HCT116 (cell line): ENCODE results near the gene MTUS2. TPM values are rescaled to one million over a fixed set of nuclear protein-coding genes. Genes with fewer than 3 reads are reported as not detected.

Source experiments
- ATAC-seq: fragments of 200-7000 bp; cut with Tn5 transposase; 2 replicates; pipeline ENCODE4 v1.9.1; 2020; ENCODE audit warnings: mild to moderate bottlenecking, moderate library complexity
- BruUV-seq: library from RNA; stranded (reverse); fragments of 400-500 nt; replicated peaks from 2 replicates; lab custom pipeline; 2021; lab: Mats Ljungman, UMichigan
- CTCF ChIA-PET: fragments of 300-600 bp; sonication (Branson Sonifier 250); formaldehyde crosslinking; loops from one replicate; lab custom pipeline; 2021; ENCODE audit warnings: antibody characterized with exemption; lab: Charles Lee
- POLR2A ChIA-PET: fragments of 300-600, 350-600 bp; sonication (Branson Sonifier 250); formaldehyde crosslinking; loops from one replicate; lab custom pipeline; 2021; ENCODE audit warnings: antibody characterized with exemption; lab: Charles Lee
- RAD21 ChIA-PET, 2 experiments: fragments of 300-600 bp; sonication (Branson Sonifier 250); formaldehyde crosslinking; loops; one replicate each; lab custom pipeline; 2023; ENCODE audit warnings: low total read pairs in 2 of 2; ENCODE audit not compliant: uncharacterized antibody in 2 of 2, unreplicated experiment in 2 of 2, low non-redundant PET in 1 of 2; lab: Charles Lee
- DNase-seq: peaks from one replicate; pipeline ENCODE4 v3.0.0-alpha.2; 2010; ENCODE audit warnings: low read depth, low spot score
- H2AFZ ChIP-seq: fragments of 200-600 bp; shearing (Covaris generic), sonication (generic); 2 replicates; pipeline ENCODE4 v1.6.1; 2017; ENCODE audit warnings: low read depth, mixed run types, mixed read lengths, antibody characterized with exemption, low read length; ENCODE audit not compliant: poor library complexity, severe bottlenecking
- H3K27ac ChIP-seq: 2 replicates; pipeline ENCODE4 v1.5.1; 2012; ENCODE audit warnings: low read depth, low read length
- H3K27me3 ChIP-seq: fragments of 200-600 bp; sonication (generic); 2 replicates; pipeline ENCODE4 v1.6.1; 2016; ENCODE audit warnings: mixed run types, low read length, mixed read lengths; ENCODE audit not compliant: insufficient read depth
- H3K36me3 ChIP-seq, 2 experiments: fragments of 200-500 bp in 1 of 2; fragments of 200-600 bp in 1 of 2; sonication (Bioruptor generic) in 1 of 2; sonication (generic) in 1 of 2; 2 replicates each; pipeline versions ENCODE4 v1.5.1 to v1.6.1; 2014 to 2016; ENCODE audit warnings: low read length in 2 of 2, inconsistent platforms in 1 of 2, mixed read lengths in 1 of 2, mixed run types in 1 of 2; ENCODE audit not compliant: insufficient read depth in 2 of 2, control insufficient read depth in 1 of 2
- H3K4me1 ChIP-seq, 2 experiments: fragments of 200-600 bp in 1 of 2; sonication (generic) in 1 of 2; 2 replicates each; pipeline versions ENCODE4 v1.5.1 to v1.6.1; 2012 to 2017; ENCODE audit warnings: low read length in 2 of 2, inconsistent platforms in 1 of 2, mild to moderate bottlenecking in 1 of 2, mixed read lengths in 1 of 2, mixed run types in 1 of 2, moderate library complexity in 1 of 2; ENCODE audit not compliant: insufficient read depth in 2 of 2, control insufficient read depth in 1 of 2
- H3K4me2 ChIP-seq: fragments of 200-600 bp; sonication (generic); 2 replicates; pipeline ENCODE4 v1.6.1; 2017; ENCODE audit warnings: mixed run types, low read length, mixed read lengths
- H3K4me3 ChIP-seq, 2 experiments: fragments of 200-600 bp in 1 of 2; sonication (generic) in 1 of 2; replicated peaks in 1 of 2; 2 replicates each; pipeline ENCODE4 v1.5.1; 2011 to 2016; ENCODE audit warnings: low read length in 2 of 2, control low read depth in 1 of 2, low read depth in 1 of 2, mild to moderate bottlenecking in 1 of 2, mixed read lengths in 1 of 2, mixed run types in 1 of 2
- H3K79me2 ChIP-seq: fragments of 200-600 bp; sonication (generic); 2 replicates; pipeline ENCODE4 v1.6.1; 2017; ENCODE audit warnings: mild to moderate bottlenecking, mixed run types, low read length, moderate library complexity, mixed read lengths; ENCODE audit not compliant: insufficient read depth
- H3K9ac ChIP-seq: fragments of 200-600 bp; sonication (generic); 2 replicates; pipeline ENCODE4 v1.6.1; 2016; ENCODE audit warnings: low read length, mixed read lengths
- H3K9me2 ChIP-seq: fragments of 200-600 bp; sonication (generic), shearing (Covaris generic); 2 replicates; pipeline ENCODE4 v1.6.1; 2017; ENCODE audit warnings: mixed run types, mild to moderate bottlenecking, moderate library complexity; ENCODE audit not compliant: insufficient read depth
- H3K9me3 ChIP-seq, 2 experiments: fragments of 200-500 bp in 1 of 2; fragments of 200-600 bp in 1 of 2; sonication (Bioruptor generic) in 1 of 2; sonication (generic) in 1 of 2; 2 replicates each; pipeline ENCODE4 v1.6.1; 2014 to 2017; ENCODE audit warnings: low read length in 2 of 2, mixed read lengths in 2 of 2, inconsistent platforms in 1 of 2, low read depth in 1 of 2, mild to moderate bottlenecking in 1 of 2, mixed run types in 1 of 2, moderate library complexity in 1 of 2; ENCODE audit not compliant: control insufficient read depth in 1 of 2, insufficient read depth in 1 of 2
- H4K20me1 ChIP-seq: fragments of 200-600 bp; sonication (generic), shearing (Covaris generic); 2 replicates; pipeline ENCODE4 v1.6.1; 2017; ENCODE audit warnings: mixed run types, mild to moderate bottlenecking, moderate library complexity; ENCODE audit not compliant: insufficient read depth
- CBX3 ChIP-seq: IDR thresholded peaks from 2 replicates; pipeline ENCODE4 v1.6.1; 2012; ENCODE audit warnings: low read depth
- ELF1 ChIP-seq: IDR thresholded peaks from 2 replicates; pipeline ENCODE4 v1.6.1; 2012; ENCODE audit warnings: low read depth, borderline replicate concordance
- EZH2phosphoT487 ChIP-seq: fragments of 200-600 bp; IDR thresholded peaks from 2 replicates; pipeline ENCODE4 v1.6.1; 2018; ENCODE audit warnings: antibody characterized with exemption, borderline replicate concordance
- JUND ChIP-seq: IDR thresholded peaks from 2 replicates; pipeline ENCODE4 v1.6.1; 2012
- POLR2A ChIP-seq: IDR thresholded peaks from 2 replicates; pipeline ENCODE4 v1.7.0; 2011; ENCODE audit warnings: borderline replicate concordance; ENCODE audit not compliant: insufficient read depth, insufficient read length; ENCODE audit errors: extremely low read depth
- POLR2AphosphoS5 ChIP-seq: IDR thresholded peaks from 2 replicates; pipeline ENCODE4 v1.6.1; 2011; ENCODE audit warnings: mild to moderate bottlenecking, low read depth, low read length, moderate library complexity
- RAD21 ChIP-seq: IDR thresholded peaks from 2 replicates; pipeline ENCODE4 v1.6.1; 2012; ENCODE audit warnings: low read depth, mild to moderate bottlenecking
- SIN3A ChIP-seq: IDR thresholded peaks from 2 replicates; pipeline ENCODE4 v1.6.1; 2012; ENCODE audit warnings: low read depth
- SP1 ChIP-seq: IDR thresholded peaks from 2 replicates; pipeline ENCODE4 v1.6.1; 2012; ENCODE audit warnings: low read depth
- SRF ChIP-seq: IDR thresholded peaks from 2 replicates; pipeline ENCODE4 v1.6.1; 2012; ENCODE audit warnings: low read depth
- YY1 ChIP-seq: IDR thresholded peaks from 2 replicates; pipeline ENCODE4 v1.6.1; 2011; ENCODE audit warnings: low read length, low read depth, moderate library complexity, mild to moderate bottlenecking; ENCODE audit not compliant: insufficient replicate concordance; ENCODE audit errors: extremely low read depth
- ZFX ChIP-seq: fragments of 450-650 bp; IDR thresholded peaks from 2 replicates; pipeline ENCODE4 v1.6.1; 2017
- ZNF274 ChIP-seq: fragments of 200-500 bp; sonication (Bioruptor generic); IDR thresholded peaks from 2 replicates; pipeline ENCODE4 v1.6.1; 2014; ENCODE audit warnings: mild to moderate bottlenecking, low read depth, low read length, inconsistent platforms
- intact Hi-C: fragments of 100-400 bp; cut with micrococcal nuclease; formaldehyde crosslinking; loops from 2 replicates; pipeline ENCODE4 v1.10.0; 2022
- total RNA-seq: library from RNA; stranded (reverse); gene quantifications from one replicate; pipeline ENCODE4 v1.2.1, GENCODE V29; 2021; ENCODE audit not compliant: unreplicated experiment
- TF ChIP-seq, protein P1 (sequence below): IDR thresholded peaks from 2 replicates; pipeline ENCODE4 v1.6.1; 2012
- TF ChIP-seq, protein P2 (sequence below): IDR thresholded peaks from 2 replicates; pipeline ENCODE4 v1.6.1; 2012
- TF ChIP-seq, protein P3 (sequence below): IDR thresholded peaks from 2 replicates; pipeline ENCODE4 v1.6.1; 2011; ENCODE audit warnings: mild to moderate bottlenecking, low read length, moderate library complexity; ENCODE audit not compliant: insufficient replicate concordance; ENCODE audit errors: extremely low read depth
- TF ChIP-seq, protein P4 (sequence below): IDR thresholded peaks from 2 replicates; pipeline ENCODE4 v1.6.1; 2012; ENCODE audit warnings: low read depth

MTUS2 gene
- total RNA-seq, 1 experiment from 2014 or later = 0.02 TPM

DNA sequence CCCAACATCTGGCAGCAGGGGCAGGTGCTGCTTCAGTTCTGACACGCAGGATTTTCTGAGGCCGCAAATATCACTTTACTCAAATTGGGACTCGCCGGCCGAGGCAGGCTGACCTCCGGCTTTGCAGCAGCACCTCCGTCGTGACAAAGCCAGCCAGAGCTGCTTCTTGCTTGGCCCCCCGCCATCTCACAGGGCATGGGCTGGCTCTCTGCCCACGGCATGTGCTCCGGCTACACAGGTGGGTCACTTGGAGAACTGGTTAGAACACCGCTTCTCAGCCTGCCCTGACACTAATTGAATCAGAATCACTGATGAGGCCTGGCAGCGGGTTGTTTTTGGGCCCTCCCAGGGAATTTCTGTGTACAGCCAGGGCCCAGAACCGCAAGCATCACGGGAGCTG lies 663.1 kb downstream of the MTUS2 start:
- Histone ChIP-seq H3K4me2 (no peak overlapping the region), H3K27ac (no peak overlapping the region), H3K4me1 (no peaks in the 10 kb centered on the region), H3K27me3 (peaks cover 24% of the 10 kb centered on the region), H2AFZ (no peak overlapping the region), H4K20me1 (no peaks in the 10 kb centered on the region), H3K9me2 (no peaks in the 10 kb centered on the region), H3K79me2 (no peaks in the 10 kb centered on the region), H3K9me3 (no peaks in the 10 kb centered on the region), H3K36me3 (no peaks in the 10 kb centered on the region), H3K9ac (no peak overlapping the region), H3K4me3 (no peak overlapping the region)
- intact Hi-C loops = no loop called here
- no peak for DNase-seq
- RAD21 ChIA-PET = no interaction called here
- no peak for ATAC-seq
- POLR2A ChIA-PET = no interaction called here
- CTCF ChIA-PET = interaction anchor here (2.0 kb wide), 1 partner anchor 10 kb away, joined by 12 read pairs; no protein-coding TSS in a partner anchor
- no TSS peak for BruUV-seq
- TF ChIP-seq EZH2phosphoT487 = no peak
- no peak for TF ChIP-seq ZFX
- no peak for TF ChIP-seq RAD21
- no peak for TF ChIP-seq SRF
- TF ChIP-seq YY1 = no peak
- no peak for TF ChIP-seq CBX3
- TF ChIP-seq, protein P1, sequence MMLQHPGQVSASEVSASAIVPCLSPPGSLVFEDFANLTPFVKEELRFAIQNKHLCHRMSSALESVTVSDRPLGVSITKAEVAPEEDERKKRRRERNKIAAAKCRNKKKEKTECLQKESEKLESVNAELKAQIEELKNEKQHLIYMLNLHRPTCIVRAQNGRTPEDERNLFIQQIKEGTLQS = no peak
- TF ChIP-seq, protein P2, sequence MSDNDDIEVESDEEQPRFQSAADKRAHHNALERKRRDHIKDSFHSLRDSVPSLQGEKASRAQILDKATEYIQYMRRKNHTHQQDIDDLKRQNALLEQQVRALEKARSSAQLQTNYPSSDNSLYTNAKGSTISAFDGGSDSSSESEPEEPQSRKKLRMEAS = no peak
- no peak for TF ChIP-seq ELF1
- no peak for TF ChIP-seq SIN3A
- TF ChIP-seq POLR2A = no peak
- no peak for TF ChIP-seq JUND
- TF ChIP-seq ZNF274 = no peak
- TF ChIP-seq, protein P3, sequence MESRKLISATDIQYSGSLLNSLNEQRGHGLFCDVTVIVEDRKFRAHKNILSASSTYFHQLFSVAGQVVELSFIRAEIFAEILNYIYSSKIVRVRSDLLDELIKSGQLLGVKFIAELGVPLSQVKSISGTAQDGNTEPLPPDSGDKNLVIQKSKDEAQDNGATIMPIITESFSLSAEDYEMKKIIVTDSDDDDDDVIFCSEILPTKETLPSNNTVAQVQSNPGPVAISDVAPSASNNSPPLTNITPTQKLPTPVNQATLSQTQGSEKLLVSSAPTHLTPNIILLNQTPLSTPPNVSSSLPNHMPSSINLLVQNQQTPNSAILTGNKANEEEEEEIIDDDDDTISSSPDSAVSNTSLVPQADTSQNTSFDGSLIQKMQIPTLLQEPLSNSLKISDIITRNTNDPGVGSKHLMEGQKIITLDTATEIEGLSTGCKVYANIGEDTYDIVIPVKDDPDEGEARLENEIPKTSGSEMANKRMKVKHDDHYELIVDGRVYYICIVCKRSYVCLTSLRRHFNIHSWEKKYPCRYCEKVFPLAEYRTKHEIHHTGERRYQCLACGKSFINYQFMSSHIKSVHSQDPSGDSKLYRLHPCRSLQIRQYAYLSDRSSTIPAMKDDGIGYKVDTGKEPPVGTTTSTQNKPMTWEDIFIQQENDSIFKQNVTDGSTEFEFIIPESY = no peak
- TF ChIP-seq POLR2AphosphoS5 = no peak
- TF ChIP-seq, protein P4, sequence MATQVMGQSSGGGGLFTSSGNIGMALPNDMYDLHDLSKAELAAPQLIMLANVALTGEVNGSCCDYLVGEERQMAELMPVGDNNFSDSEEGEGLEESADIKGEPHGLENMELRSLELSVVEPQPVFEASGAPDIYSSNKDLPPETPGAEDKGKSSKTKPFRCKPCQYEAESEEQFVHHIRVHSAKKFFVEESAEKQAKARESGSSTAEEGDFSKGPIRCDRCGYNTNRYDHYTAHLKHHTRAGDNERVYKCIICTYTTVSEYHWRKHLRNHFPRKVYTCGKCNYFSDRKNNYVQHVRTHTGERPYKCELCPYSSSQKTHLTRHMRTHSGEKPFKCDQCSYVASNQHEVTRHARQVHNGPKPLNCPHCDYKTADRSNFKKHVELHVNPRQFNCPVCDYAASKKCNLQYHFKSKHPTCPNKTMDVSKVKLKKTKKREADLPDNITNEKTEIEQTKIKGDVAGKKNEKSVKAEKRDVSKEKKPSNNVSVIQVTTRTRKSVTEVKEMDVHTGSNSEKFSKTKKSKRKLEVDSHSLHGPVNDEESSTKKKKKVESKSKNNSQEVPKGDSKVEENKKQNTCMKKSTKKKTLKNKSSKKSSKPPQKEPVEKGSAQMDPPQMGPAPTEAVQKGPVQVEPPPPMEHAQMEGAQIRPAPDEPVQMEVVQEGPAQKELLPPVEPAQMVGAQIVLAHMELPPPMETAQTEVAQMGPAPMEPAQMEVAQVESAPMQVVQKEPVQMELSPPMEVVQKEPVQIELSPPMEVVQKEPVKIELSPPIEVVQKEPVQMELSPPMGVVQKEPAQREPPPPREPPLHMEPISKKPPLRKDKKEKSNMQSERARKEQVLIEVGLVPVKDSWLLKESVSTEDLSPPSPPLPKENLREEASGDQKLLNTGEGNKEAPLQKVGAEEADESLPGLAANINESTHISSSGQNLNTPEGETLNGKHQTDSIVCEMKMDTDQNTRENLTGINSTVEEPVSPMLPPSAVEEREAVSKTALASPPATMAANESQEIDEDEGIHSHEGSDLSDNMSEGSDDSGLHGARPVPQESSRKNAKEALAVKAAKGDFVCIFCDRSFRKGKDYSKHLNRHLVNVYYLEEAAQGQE = no peak
- TF ChIP-seq SP1 = no peak
